Activated naive CD4-positive, alpha-beta T cell treated with anti-CD3 and anti-CD28 coated beads for 36 hours (primary cell): ENCODE data around the gene HCN2. TPM values are rescaled to one million over a fixed set of nuclear protein-coding genes. Genes with fewer than 3 reads are reported as not detected.

Experiments used
- CTCF ChIA-PET: fragments of 350-600 bp; sonication (Branson Sonifier 250); formaldehyde crosslinking; loops from one replicate; lab custom pipeline; 2021; ENCODE audit warnings: antibody characterized with exemption; lab: Charles Lee
- DNase-seq: peaks from one replicate; pipeline ENCODE4 v3.0.0-alpha.2; 2020
- H3K27ac Mint-ChIP-seq: one replicate; pipeline ENCODE4 v1.8.0; 2021; ENCODE audit warnings: mild to moderate bottlenecking, mixed read lengths
- H3K27me3 Mint-ChIP-seq: one replicate; pipeline ENCODE4 v1.8.0; 2021; ENCODE audit warnings: low read depth, mixed read lengths
- H3K36me3 Mint-ChIP-seq: one replicate; pipeline ENCODE4 v1.8.0; 2021; ENCODE audit warnings: low read depth, mixed read lengths
- H3K4me1 Mint-ChIP-seq: one replicate; pipeline ENCODE4 v1.8.0; 2021; ENCODE audit warnings: low read depth, mixed read lengths
- H3K4me3 Mint-ChIP-seq: one replicate; pipeline ENCODE4 v1.8.0; 2021; ENCODE audit warnings: mild to moderate bottlenecking, moderate library complexity, mixed read lengths
- H3K9me3 Mint-ChIP-seq: one replicate; pipeline ENCODE4 v1.8.0; 2021; ENCODE audit warnings: mixed read lengths
- intact Hi-C: fragments of 100-400 bp; cut with micrococcal nuclease; formaldehyde crosslinking; loops from one replicate; pipeline ENCODE4 v1.15.1; 2023
- total RNA-seq, 2 experiments: library from RNA; stranded (reverse); gene quantifications; one replicate each; pipeline ENCODE4 v1.2.3, GENCODE V29; 2021

HCN2 gene
- total RNA-seq, 2 experiments from 2014 or later: 0.41 to 0.49 TPM

- peak overlapping the region; percentile 78 for H3K27ac Mint-ChIP-seq
- H3K27me3 Mint-ChIP-seq: no peaks in the 10 kb centered on the region
- peak overlapping the region; percentile 93 for H3K4me3 Mint-ChIP-seq
- DNase-seq: peak; percentile 16
- CTCF ChIA-PET: interaction anchor here (0.6 to 1.3 kb wide), 2 partner anchors 49 to 137 kb away, joined by 3 to 8 read pairs; no protein-coding TSS in a partner anchor
- no peaks in the 10 kb centered on the region for H3K9me3 Mint-ChIP-seq
- intact Hi-C loops: loop anchor here (1.0 kb wide), 6 partner anchors 23 to 163 kb away; partner anchors contain the start of genes BSG, CDC34, PTBP1 and TPGS1
- H3K4me1 Mint-ChIP-seq: peaks cover 33% of the 10 kb centered on the region
- H3K36me3 Mint-ChIP-seq: peaks cover 16% of the 10 kb centered on the region
Measured at GRCh38 chr19:633786-634639, 44.3 kb downstream of the HCN2 start.

- Mint-ChIP-seq H3K27ac (no peak overlapping the region), H3K4me3 (no peak overlapping the region), H3K4me1 (peaks cover 34% of the 10 kb centered on the region), H3K9me3 (no peaks in the 10 kb centered on the region), H3K27me3 (no peaks in the 10 kb centered on the region), H3K36me3 (peaks cover 12% of the 10 kb centered on the region)
- CTCF ChIA-PET: interaction anchor here (1.3 kb wide), 1 partner anchor 50 kb away, joined by 3 read pairs; no protein-coding TSS in a partner anchor
- intact Hi-C loops: no loop called here
- DNase-seq: no peak
Measured at GRCh38 chr19:634975-635652, 45.4 kb downstream of the HCN2 start.

GRCh38 chr19:638906-639252 lies 49.2 kb downstream of the HCN2 start:
- H3K9me3 Mint-ChIP-seq: no peaks in the 10 kb centered on the region
- CTCF ChIA-PET: no interaction called here
- DNase-seq: no peak
- H3K36me3 Mint-ChIP-seq: peaks cover 2% of the 10 kb centered on the region
- no peaks in the 10 kb centered on the region for H3K27me3 Mint-ChIP-seq
- intact Hi-C loops: no loop called here
- peak overlapping the region; percentile 65 for H3K4me3 Mint-ChIP-seq
- H3K4me1 Mint-ChIP-seq: peaks cover 11% of the 10 kb centered on the region
- no peak overlapping the region for H3K27ac Mint-ChIP-seq

- CTCF ChIA-PET: no interaction called here
- intact Hi-C loops: no loop called here
- H3K27me3 Mint-ChIP-seq: no peaks in the 10 kb centered on the region
- H3K27ac Mint-ChIP-seq: no peak within 1 kb of the TSS
- peak; percentile 91 for DNase-seq
- peaks cover 7% of the 10 kb centered on the region for H3K4me1 Mint-ChIP-seq
- H3K4me3 Mint-ChIP-seq: peak within 1 kb of the TSS; percentile 65
- no peaks in the 10 kb centered on the region for H3K9me3 Mint-ChIP-seq
- H3K36me3 Mint-ChIP-seq: peaks cover 5% of the 10 kb centered on the region
Measured at GRCh38 chr19:639253-640160, 49.8 kb downstream of the HCN2 start, which contains the start of gene FGF22. FGF22 (plus strand) TSS chr19:639879; CDS start chr19:639926, 47 bp downstream.

GRCh38 chr19:640161-640558 lies 50.5 kb downstream of the HCN2 start:
- DNase-seq: no peak
- no peak overlapping the region for H3K27ac Mint-ChIP-seq
- no peaks in the 10 kb centered on the region for H3K9me3 Mint-ChIP-seq
- H3K4me1 Mint-ChIP-seq: peaks cover 7% of the 10 kb centered on the region
- CTCF ChIA-PET: no interaction called here
- H3K4me3 Mint-ChIP-seq: no peak overlapping the region
- H3K27me3 Mint-ChIP-seq: no peaks in the 10 kb centered on the region
- peaks cover 8% of the 10 kb centered on the region for H3K36me3 Mint-ChIP-seq
- intact Hi-C loops: no loop called here

- H3K4me1 Mint-ChIP-seq: peaks cover 7% of the 10 kb centered on the region
- CTCF ChIA-PET: interaction anchor here (1.4 kb wide), 1 partner anchor 19 kb away, joined by 3 read pairs; no protein-coding TSS in a partner anchor
- no peaks in the 10 kb centered on the region for H3K9me3 Mint-ChIP-seq
- H3K27ac Mint-ChIP-seq: no peak overlapping the region
- no peaks in the 10 kb centered on the region for H3K27me3 Mint-ChIP-seq
- no peak for DNase-seq
- no peak overlapping the region for H3K4me3 Mint-ChIP-seq
- intact Hi-C loops: no loop called here
- peaks cover 8% of the 10 kb centered on the region for H3K36me3 Mint-ChIP-seq
Measured at GRCh38 chr19:640606-641189, 51.0 kb downstream of the HCN2 start.

GRCh38 chr19:641702-642101 lies 52.0 kb downstream of the HCN2 start:
- CTCF ChIA-PET: interaction anchor here (1.4 kb wide), 1 partner anchor 18 kb away, joined by 3 read pairs; no protein-coding TSS in a partner anchor
- Mint-ChIP-seq H3K27ac (no peak overlapping the region), H3K4me1 (peaks cover 7% of the 10 kb centered on the region), H3K36me3 (peaks cover 9% of the 10 kb centered on the region), H3K27me3 (no peaks in the 10 kb centered on the region), H3K4me3 (no peak overlapping the region), H3K9me3 (no peaks in the 10 kb centered on the region)
- DNase-seq: no peak
- intact Hi-C loops: no loop called here

- intact Hi-C loops: no loop called here
- Mint-ChIP-seq H3K27ac (no peak overlapping the region), H3K4me1 (peaks cover 7% of the 10 kb centered on the region), H3K36me3 (peaks cover 11% of the 10 kb centered on the region), H3K27me3 (no peaks in the 10 kb centered on the region), H3K9me3 (no peaks in the 10 kb centered on the region), H3K4me3 (no peak overlapping the region)
- DNase-seq: no peak
- CTCF ChIA-PET: no interaction called here
Measured at GRCh38 chr19:642767-643727, 53.4 kb downstream of the HCN2 start.

GRCh38 chr19:643736-644135 lies 54.1 kb downstream of the HCN2 start:
- Mint-ChIP-seq H3K36me3 (peaks cover 13% of the 10 kb centered on the region), H3K9me3 (no peaks in the 10 kb centered on the region), H3K4me1 (peaks cover 7% of the 10 kb centered on the region), H3K4me3 (no peak overlapping the region), H3K27me3 (no peaks in the 10 kb centered on the region), H3K27ac (no peak overlapping the region)
- no peak for DNase-seq
- intact Hi-C loops: no loop called here
- CTCF ChIA-PET: no interaction called here

- peaks cover 3% of the 10 kb centered on the region for H3K4me1 Mint-ChIP-seq
- CTCF ChIA-PET: no interaction called here
Measured at GRCh38 chr19:644363-644762, 54.7 kb downstream of the HCN2 start.

GRCh38 chr19:644789-645188 lies 55.1 kb downstream of the HCN2 start:
- peaks cover 13% of the 10 kb centered on the region for H3K36me3 Mint-ChIP-seq
- no peaks in the 10 kb centered on the region for H3K9me3 Mint-ChIP-seq
- H3K27me3 Mint-ChIP-seq: no peaks in the 10 kb centered on the region
- intact Hi-C loops: no loop called here
- DNase-seq: no peak
- H3K4me1 Mint-ChIP-seq: peaks cover 2% of the 10 kb centered on the region
- H3K27ac Mint-ChIP-seq: peak overlapping the region; percentile 36
- CTCF ChIA-PET: no interaction called here
- H3K4me3 Mint-ChIP-seq: no peak overlapping the region

More at GRCh38 chr19:644363-644762, 54.7 kb downstream of the HCN2 start:
- H3K9me3 Mint-ChIP-seq: no peaks in the 10 kb centered on the region
- no peak overlapping the region for H3K27ac Mint-ChIP-seq
- intact Hi-C loops: no loop called here
- DNase-seq: no peak
- H3K36me3 Mint-ChIP-seq: peaks cover 13% of the 10 kb centered on the region
- no peak overlapping the region for H3K4me3 Mint-ChIP-seq
- H3K27me3 Mint-ChIP-seq: no peaks in the 10 kb centered on the region
